NCI-H2029 (cell line): Measurements from ENCODE around the gene ELK4.

Experiments
- DNase-seq: peaks from one replicate; lab custom pipeline; 2025; lab: John Stamatoyannopoulos, UW

The ELK4 gene

DNA sequence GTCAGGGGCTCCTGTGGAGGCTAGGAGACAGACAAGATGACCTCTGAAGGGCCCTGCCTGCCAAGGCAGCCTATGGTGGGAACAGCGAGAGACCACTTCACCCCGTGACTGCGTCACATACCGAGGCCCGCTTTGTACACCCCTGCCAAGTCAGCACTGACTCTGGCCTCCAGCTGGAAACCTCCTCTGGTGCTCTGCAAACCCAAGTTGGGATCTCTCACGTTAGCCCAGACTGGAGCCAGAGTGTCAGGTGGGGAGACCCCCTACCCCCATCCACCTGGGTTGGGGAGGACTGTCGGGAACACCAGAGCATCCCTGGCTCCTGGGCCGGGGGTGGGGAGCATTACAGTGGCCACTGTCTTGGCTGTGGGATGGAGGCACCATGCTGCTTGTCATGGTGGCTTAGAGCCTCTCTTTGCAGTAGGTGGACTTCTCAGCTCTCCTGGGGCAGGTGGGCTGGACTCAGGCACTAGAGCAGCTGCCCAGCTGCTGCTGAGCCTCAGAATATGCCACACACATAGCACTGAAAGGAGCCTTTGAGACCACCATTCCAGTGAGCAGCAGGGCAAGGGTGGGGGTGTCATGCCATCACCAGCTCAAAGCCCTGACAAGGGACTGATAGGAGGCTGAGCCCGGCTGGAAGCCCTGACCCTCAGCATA, 50.4 kb downstream of the ELK4 start:
- no peak for DNase-seq

GRCh38 chr1:205580923-205581180, 51.0 kb downstream of the ELK4 start:
- DNase-seq: no peak

- DNase-seq: no peak
Observed at GRCh38 chr1:205580140-205580922, 51.5 kb downstream of the ELK4 start.

DNA sequence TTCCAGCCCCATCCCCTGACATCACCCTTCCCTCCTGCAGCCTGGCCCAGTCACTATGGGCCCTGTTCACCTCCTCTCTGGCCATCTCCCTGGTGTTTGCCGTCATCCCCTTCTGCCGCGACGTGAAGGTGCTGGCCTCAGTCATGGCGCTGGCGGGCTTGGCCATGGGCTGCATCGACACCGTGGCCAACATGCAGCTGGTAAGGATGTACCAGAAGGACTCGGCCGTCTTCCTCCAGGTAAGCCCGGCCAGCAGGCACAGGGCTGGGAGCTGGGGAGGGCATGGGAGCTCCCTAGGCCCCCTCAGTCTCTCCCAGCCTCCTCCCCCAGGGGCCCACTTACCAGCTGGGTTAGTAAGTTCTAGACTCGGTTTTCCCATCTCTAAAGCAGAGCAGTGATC, 52.1 kb downstream of the ELK4 start:
- no peak for DNase-seq

GRCh38 chr1:205578780-205579571, 52.8 kb downstream of the ELK4 start:
- peak; percentile 86 for DNase-seq

DNA sequence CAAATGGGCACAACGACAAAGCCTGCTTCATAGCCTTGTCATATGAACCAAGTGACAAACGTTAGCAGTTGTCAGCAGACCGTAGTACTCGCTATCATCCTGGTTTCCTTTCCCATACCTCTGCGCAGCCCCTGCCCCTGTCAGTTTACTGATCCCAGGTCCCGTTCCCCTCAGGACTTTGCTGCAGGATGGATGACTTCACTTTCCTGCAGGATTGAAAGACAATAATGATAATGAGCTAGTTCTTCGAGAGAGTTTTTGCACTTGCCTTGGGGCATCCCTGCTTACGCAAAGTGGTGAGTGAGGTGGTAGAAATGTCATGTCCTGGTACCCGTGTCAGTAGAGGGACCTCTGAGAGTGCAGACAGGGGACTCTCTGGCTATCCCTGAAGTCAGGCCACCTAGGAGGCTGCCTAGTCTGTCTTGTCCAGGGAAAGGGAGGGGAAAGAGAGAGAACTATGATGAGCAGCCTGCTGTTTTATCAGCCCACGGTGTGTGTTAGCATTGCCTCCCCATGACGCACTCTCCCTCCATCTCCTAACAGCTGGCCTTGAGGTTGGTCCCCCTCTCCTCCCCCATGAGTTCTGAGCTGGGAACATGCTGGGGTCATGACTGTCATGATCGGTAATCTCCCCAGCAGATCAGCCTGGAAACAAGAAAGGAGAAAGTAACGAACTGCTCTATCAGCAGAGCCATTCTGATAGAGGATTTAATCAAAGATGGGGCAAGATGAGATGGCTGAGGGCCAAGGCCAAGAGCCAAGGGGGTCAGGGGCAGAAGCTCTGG, 53.7 kb downstream of the ELK4 start:
- no peak for DNase-seq

DNA sequence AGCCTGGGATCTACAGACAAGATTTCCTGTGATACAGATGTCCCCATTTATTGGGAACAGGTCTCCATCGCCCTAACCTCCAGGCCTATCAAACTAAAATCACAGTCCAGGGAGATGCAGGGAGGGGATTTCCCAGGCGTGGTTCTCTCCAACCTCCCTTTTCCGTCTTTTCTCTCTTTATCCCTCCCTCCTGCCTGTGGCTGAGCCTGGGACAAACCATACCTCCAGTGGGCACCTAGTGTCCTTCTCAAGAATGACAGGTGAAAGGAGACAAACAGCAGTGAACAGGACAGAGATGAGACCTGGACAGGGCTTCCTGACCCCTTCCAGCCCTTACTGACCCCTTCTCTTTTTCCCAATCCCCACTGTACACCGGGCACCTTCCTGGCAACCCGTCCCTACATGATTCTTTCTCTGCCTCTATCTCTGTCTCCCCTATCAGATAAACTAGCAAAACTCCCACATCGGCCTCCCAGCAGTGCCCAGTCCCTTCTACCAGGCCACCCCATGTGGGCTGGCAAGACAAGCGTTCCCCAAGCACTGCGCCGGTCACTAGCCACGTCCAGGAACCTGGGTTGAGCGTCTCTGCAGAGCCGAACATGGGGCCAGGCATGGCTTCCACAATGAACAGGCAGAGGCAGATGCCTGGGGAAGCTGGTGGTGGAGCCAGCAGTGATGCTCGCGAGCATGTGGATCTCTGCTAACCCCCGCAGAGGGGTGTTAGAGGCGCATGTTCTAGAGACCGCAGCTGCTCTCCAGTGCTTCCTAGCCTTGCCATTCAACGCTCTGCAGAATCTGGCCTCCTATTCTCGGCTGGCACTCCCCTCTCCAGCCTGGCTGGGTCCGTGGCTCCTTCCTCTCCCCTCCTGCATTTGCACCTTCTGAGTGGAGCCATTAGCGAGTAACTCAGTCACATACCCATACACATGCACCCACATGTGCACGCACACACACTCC, 54.7 kb downstream of the ELK4 start:
- no peak for DNase-seq

DNA sequence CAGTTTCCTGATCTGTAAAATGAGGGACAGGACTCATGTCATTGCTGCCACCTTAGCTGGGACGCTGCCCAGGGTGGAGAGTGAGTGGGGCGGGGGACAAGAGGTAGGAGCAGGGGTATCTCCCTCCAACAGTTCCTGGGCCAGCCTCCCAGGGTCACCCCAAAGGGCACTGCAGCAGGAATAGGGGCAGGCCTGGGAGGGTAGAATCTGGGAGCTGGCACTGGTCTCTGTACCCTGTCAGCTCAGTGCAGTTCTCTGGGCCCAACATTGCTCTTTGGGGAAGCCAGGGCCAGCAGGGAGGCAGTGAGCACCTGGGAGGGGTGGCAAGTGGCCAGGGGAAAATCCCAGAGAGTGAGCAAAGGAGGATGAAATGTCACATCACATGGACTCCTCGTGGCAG, 55.8 kb downstream of the ELK4 start:
- no peak for DNase-seq

- DNase-seq: no peak
Observed at GRCh38 chr1:205575294-205575885, 56.4 kb downstream of the ELK4 start.

- DNase-seq: no peak
Observed at GRCh38 chr1:205572421-205572820, 59.4 kb downstream of the ELK4 start.

- DNase-seq: no peak
Observed at GRCh38 chr1:205571747-205572146, 60.1 kb downstream of the ELK4 start.

GRCh38 chr1:205570796-205571537, 60.8 kb downstream of the ELK4 start:
- no peak for DNase-seq

GRCh38 chr1:205570173-205570501, 61.7 kb downstream of the ELK4 start:
- DNase-seq: no peak

DNA sequence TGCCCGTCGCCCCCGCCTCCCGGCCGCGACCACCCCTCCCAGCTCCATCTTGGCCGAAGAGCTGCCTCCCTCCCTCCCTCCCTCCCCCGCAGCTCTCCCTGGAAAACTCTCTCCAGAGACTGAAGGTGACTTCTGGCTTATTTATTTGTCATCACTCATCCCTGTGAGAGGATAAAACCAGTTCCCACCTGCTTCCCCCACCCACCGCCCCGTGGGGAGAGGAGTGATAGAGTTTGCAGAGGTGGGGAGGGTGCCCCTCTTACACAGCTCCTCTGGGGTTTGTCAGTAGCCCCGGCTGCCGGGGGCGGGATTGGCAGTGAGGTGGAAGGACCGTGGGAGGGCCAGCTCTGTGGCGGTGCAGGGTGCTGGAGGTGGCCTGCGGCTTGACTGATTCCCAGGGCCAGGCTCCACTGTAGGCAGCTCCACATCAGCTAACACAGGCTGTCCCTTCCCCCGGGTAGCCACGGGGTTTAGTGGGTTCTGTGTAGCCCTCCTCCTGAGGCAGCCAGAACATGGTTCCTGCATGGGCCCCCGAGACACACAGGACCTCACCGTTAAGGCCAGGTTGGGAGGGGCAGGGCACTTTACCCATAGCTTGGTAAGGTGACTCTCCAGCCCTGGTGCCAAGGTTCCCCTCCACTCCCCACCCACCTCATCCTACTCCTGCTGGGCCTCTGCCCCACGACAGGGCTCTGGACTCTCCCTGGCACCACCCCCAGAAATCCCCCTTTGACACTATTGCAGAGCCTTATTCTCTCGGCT, 62.2 kb downstream of the ELK4 start:
- DNase-seq: no peak

DNA sequence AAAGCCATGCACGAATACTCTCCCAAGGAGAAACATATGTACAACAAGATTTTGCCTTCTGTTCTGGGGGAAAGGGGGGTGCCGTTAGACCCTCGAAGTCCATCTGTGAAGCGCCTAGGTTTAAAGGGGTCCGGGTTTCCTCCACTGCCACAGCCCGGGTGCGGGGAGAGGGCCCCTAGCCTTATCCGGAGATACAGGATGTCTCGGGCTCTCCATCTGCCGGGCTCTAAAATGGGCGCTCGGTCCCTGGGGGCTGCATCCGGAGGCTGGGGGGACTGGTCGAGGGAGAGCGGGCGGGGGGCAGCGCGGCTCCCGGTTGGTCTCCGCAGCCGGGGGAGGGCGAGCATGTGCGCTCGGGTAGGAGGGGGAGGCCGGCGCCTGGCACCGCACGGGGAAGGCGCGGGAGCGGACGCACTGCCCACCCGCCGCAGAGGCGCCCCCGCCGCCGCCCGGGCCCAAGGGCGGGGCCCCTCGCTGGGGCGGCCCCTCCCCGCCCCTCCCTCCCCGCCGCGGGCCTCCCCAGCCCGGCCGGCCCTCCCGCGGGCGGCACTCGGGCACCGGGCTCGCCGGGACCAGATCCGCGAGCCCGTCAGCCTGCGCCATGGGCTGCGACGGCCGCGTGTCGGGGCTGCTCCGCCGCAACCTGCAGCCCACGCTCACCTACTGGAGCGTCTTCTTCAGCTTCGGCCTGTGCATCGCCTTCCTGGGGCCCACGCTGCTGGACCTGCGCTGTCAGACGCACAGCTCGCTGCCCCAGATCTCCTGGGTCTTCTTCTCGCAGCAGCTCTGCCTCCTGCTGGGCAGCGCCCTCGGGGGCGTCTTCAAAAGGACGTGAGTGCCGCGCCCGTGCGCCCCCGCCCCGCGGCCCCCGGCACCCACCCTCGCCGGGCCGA, 63.1 kb downstream of the ELK4 start:
- DNase-seq: no peak

DNA sequence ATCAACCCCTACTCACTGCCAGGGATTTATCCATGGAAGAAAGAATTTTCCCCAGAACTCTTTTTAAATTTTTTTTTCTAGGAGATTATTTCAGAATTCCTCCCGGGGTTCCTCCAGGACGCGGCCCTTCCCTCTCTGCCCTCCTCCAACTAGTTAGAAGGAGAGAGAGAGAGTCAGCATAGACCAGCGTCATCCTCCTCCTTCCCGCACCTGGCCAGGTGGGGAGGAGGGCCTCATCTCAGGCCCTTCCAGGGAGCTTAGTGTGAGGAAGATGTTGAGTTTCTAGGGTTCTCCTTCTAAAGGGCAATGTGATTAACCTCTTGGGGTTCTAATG, 63.7 kb downstream of the ELK4 start:
- no peak for DNase-seq

DNA sequence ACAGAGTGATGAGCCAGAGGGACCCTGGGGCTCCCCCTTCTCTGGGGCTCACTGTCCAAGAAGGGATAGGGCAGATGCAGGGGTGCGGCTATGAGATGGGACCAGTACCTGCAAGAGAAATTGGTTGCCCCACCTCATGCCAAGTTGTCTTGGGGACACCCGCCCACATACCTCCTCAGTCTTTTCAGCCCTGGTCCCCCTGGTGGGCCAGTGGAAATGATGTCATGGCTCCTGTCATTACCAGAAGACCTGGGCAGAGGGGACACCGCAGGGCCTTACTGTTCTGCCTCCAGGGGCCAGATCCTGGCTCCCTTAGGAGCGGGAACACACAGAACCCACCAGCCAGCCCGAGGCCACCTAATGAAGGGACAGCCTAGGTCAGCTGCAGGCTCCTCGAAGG, 64.1 kb downstream of the ELK4 start:
- DNase-seq: no peak

- peak; percentile 46 for DNase-seq
Observed at GRCh38 chr1:205565799-205566198, 66.0 kb downstream of the ELK4 start.
